GM12878 (cell line): ENCODE measurements around the gene TIRAP. TPM values are rescaled to one million over a fixed set of nuclear protein-coding genes. Genes with fewer than 3 reads are reported as not detected.

Experiments
- ATAC-seq: fragments of 200-7000 bp; cut with Tn5 transposase; 3 replicates; pipeline ENCODE4 v1.9.1; 2020; ENCODE audit warnings: mild to moderate bottlenecking, moderate library complexity
- BruUV-seq: library from RNA; stranded (reverse); fragments of 400-500 nt; replicated peaks from 2 replicates; lab custom pipeline; 2021; lab: Mats Ljungman, UMichigan
- CTCF ChIA-PET: fragments of 300-600 bp; sonication (Branson Sonifier 250); formaldehyde crosslinking; extraction: SDS; loops from one replicate; lab custom pipeline; 2021; ENCODE audit warnings: inconsistent platforms; lab: Yijun Ruan, JAX
- POLR2A ChIA-PET: fragments of 350-600 bp; formaldehyde crosslinking; extraction: SDS; loops from one replicate; lab custom pipeline; 2021; ENCODE audit warnings: inconsistent platforms; lab: Charles Lee
- RAD21 ChIA-PET: fragments of 300-600 bp; sonication (Branson Sonifier 250); formaldehyde crosslinking; loops from one replicate; lab custom pipeline; 2023; ENCODE audit warnings: antibody characterized with exemption; ENCODE audit not compliant: unreplicated experiment; lab: Charles Lee
- SMC1A ChIA-PET: fragments of 300-600 bp; sonication (Branson Sonifier 250); formaldehyde crosslinking; loops from one replicate; lab custom pipeline; 2023; ENCODE audit not compliant: unreplicated experiment, uncharacterized antibody; lab: Charles Lee
- DNase-seq: peaks from one replicate; pipeline ENCODE4 v3.0.0-alpha.2; 2011; ENCODE audit warnings: low read depth, low spot score
- FAIRE-seq: peaks from 3 replicates; lab custom pipeline; 2011; peaks lifted over from hg19 to GRCh38; lab: Jason Lieb, UNC
- H2AFZ ChIP-seq: 2 replicates; pipeline ENCODE4 v1.6.0; 2011; ENCODE audit warnings: low read depth, low read length, control low read depth; ENCODE audit not compliant: control insufficient read depth
- H3K27ac ChIP-seq: 2 replicates; pipeline ENCODE4 v1.5.1; 2011; ENCODE audit warnings: control low read depth; ENCODE audit not compliant: control insufficient read depth, insufficient read depth
- H3K27me3 ChIP-seq, 2 experiments: replicated peaks in 1 of 2; 2 replicates each; pipeline versions ENCODE4 v1.6.0 to v1.6.1; 2011; ENCODE audit warnings: low read length in 1 of 2; ENCODE audit not compliant: control insufficient read depth in 2 of 2, insufficient read depth in 2 of 2
- H3K36me3 ChIP-seq, 2 experiments: 2 replicates each; pipeline ENCODE4 v1.5.1; 2011; ENCODE audit warnings: low read length in 1 of 2; ENCODE audit not compliant: control insufficient read depth in 2 of 2, insufficient read depth in 2 of 2
- H3K4me1 ChIP-seq: 2 replicates; pipeline ENCODE4 v1.6.1; 2011; ENCODE audit warnings: mild to moderate bottlenecking, low read length, moderate library complexity, mixed read lengths; ENCODE audit not compliant: control insufficient read depth, insufficient read depth
- H3K4me2 ChIP-seq: 2 replicates; pipeline ENCODE4 v1.6.0; 2011; ENCODE audit warnings: control low read depth; ENCODE audit not compliant: control insufficient read depth, insufficient read depth
- H3K4me3 ChIP-seq: fragments of 200-600 bp; sonication (generic); 2 replicates; pipeline ENCODE4 v1.5.1; 2016
- H3K79me2 ChIP-seq: 2 replicates; pipeline ENCODE4 v1.6.0; 2011; ENCODE audit warnings: low read length; ENCODE audit not compliant: control insufficient read depth, insufficient read depth
- H3K9ac ChIP-seq: 2 replicates; pipeline ENCODE4 v1.8.0; 2011; ENCODE audit warnings: low read length, control low read depth, mixed read lengths; ENCODE audit not compliant: control insufficient read depth, insufficient read depth
- H3K9me3 ChIP-seq: replicated peaks from 3 replicates; pipeline ENCODE4 v1.5.1; 2011; ENCODE audit warnings: mild to moderate bottlenecking, low read length; ENCODE audit not compliant: control insufficient read depth, insufficient read depth
- H4K20me1 ChIP-seq: 2 replicates; pipeline ENCODE4 v1.6.0; 2011; ENCODE audit not compliant: control insufficient read depth, insufficient read depth
- CBFB ChIP-seq: IDR thresholded peaks from 2 replicates; pipeline ENCODE4 v1.6.1; 2016; ENCODE audit warnings: antibody characterized with exemption, low read depth
- CHD1 ChIP-seq: IDR thresholded peaks from 2 replicates; pipeline ENCODE4 v1.6.1; 2012; ENCODE audit warnings: low read depth, low read length, improper control_type of control experiment
- EZH2 ChIP-seq: IDR thresholded peaks from 2 replicates; pipeline ENCODE4 v1.6.1; 2012; ENCODE audit warnings: low read depth, mild to moderate bottlenecking, control low read depth, inconsistent platforms, low read length, borderline replicate concordance; ENCODE audit not compliant: control insufficient read depth
- MXI1 ChIP-seq: fragments of 150-350 bp; IDR thresholded peaks from 2 replicates; pipeline ENCODE4 v1.6.1; 2011; ENCODE audit warnings: low read depth, mild to moderate bottlenecking, inconsistent platforms, low read length, improper control_type of control experiment
- POLR2A ChIP-seq: IDR thresholded peaks from 2 replicates; pipeline ENCODE4 v1.6.1; 2011; ENCODE audit warnings: low read depth, mild to moderate bottlenecking, low read length
- SMAD1 ChIP-seq: fragments of 450-650 bp; IDR thresholded peaks from 2 replicates; pipeline ENCODE4 v1.6.1; 2018; ENCODE audit warnings: mild to moderate bottlenecking, low read depth; ENCODE audit not compliant: partially characterized antibody
- SPI1 ChIP-seq: IDR thresholded peaks from 2 replicates; pipeline ENCODE4 v1.6.1; 2011; ENCODE audit warnings: low read depth, mild to moderate bottlenecking, low read length, moderate library complexity, borderline replicate concordance; ENCODE audit not compliant: insufficient read depth
- TCF12 ChIP-seq: IDR thresholded peaks from 2 replicates; pipeline ENCODE4 v1.6.1; 2011; ENCODE audit warnings: low read depth, mild to moderate bottlenecking, low read length
- WGBS: methylation state at CpG from one replicate; pipeline ENCODE4 v1.1.6; 2016; ENCODE audit warnings: low lambda C conversion rate; ENCODE audit not compliant: insufficient replicate concordance, insufficient coverage; ENCODE audit errors: missing lambda C conversion rate; 5-methylcytosine and 5-hydroxymethylcytosine counted together
- in situ Hi-C: fragments of 300-500 bp; cut with MboI; formaldehyde crosslinking; loops from 9 replicates; pipeline ENCODE4 v1.14.3; 2018; ENCODE audit warnings: mixed read lengths
- intact Hi-C: fragments of 100-400 bp; cut with micrococcal nuclease; formaldehyde crosslinking; loops from one replicate; pipeline ENCODE4 v1.14.2; 2022; ENCODE audit not compliant: unreplicated experiment
- polyA plus RNA-seq, 11 experiments: library from polyadenylated mRNA; depleted of rRNA in 4 of 11; unstranded in 6 of 11; stranded (reverse) in 5 of 11; fragments of >200 nt; fragmentation: Nextera tagmentation in 4 of 11; fragmentation: Illumina TruSeq in 1 of 11; extraction: Ambion mirVana in 4 of 11; extraction: Trizol in 1 of 11; gene quantifications; 1 replicate in 1 of 11; 2 replicates in 10 of 11; pipeline versions ENCODE4 v1.2.1 to v1.2.3, GENCODE V29; 2011 to 2016; ENCODE audit warnings: inconsistent platforms in 2 of 11, missing spikeins in 2 of 11, low read depth in 1 of 11
- total RNA-seq, 4 experiments: library from RNA; depleted of rRNA in 3 of 4; stranded (reverse); fragments of >200 nt in 3 of 4; fragmentation: Illumina TruSeq in 1 of 4; extraction: Trizol in 1 of 4; gene quantifications; 2 replicates each; pipeline versions ENCODE4 v1.2.1 to v1.2.3, GENCODE V29; 2013 to 2021
- TF ChIP-seq, protein P1 (sequence below): fragments of 450-650 bp; IDR thresholded peaks from 2 replicates; pipeline ENCODE4 v1.6.1; 2017; ENCODE audit warnings: low read depth, mild to moderate bottlenecking, moderate library complexity

Gene TIRAP
- total and polyA plus RNA-seq, 10 of the 15 experiments (the other 5 are each of a cell fraction or from before 2014, with no cell fraction given), result 0.76 to 9.9 (median 4.7) TPM

DNA sequence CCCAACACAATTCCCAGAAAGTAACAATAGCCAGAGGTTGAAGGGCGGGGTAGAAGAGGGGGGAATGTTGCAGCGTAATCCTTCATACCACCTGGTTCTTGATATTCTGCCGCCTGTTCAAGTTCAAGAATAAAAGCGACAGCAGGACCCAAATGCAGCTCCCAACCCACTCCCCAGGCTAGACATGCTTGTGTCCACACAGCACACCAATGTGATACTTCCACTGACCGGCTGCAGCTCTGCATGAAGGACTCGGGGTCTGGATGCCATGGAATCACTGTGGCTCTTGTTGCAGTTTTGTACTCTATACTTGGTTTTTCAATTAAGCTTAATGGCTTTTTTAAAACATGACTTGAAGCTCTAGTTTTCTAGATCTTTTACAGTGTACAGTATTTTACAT, 20.7 kb upstream of the TIRAP start:
- SMC1A ChIA-PET, result interaction anchor here (0.5 to 1.6 kb wide), 6 partner anchors 8 to 949 kb away, joined by 3 to 4 read pairs (median 3); partner anchors contain the start of gene TIRAP
- BruUV-seq, result no TSS peak
- no peak overlapping the region for H3K9ac ChIP-seq
- no peaks in the 10 kb centered on the region for H3K4me1 ChIP-seq
- POLR2A ChIA-PET, result interaction anchor here (1.1 kb wide), 1 partner anchor 37 kb away, joined by 7 read pairs; no protein-coding TSS in a partner anchor
- in situ Hi-C loops, result no loop called here
- no peak for FAIRE-seq
- ATAC-seq, result no peak
- DNase-seq, result no peak
- RAD21 ChIA-PET, result no interaction called here
- no peak overlapping the region for H3K27ac ChIP-seq
- peaks cover 8% of the 10 kb centered on the region for H3K79me2 ChIP-seq
- peak; percentile 70 for TF ChIP-seq POLR2A
- no peak for TF ChIP-seq TCF12
- TF ChIP-seq EZH2, result no peak
- TF ChIP-seq, protein P1, sequence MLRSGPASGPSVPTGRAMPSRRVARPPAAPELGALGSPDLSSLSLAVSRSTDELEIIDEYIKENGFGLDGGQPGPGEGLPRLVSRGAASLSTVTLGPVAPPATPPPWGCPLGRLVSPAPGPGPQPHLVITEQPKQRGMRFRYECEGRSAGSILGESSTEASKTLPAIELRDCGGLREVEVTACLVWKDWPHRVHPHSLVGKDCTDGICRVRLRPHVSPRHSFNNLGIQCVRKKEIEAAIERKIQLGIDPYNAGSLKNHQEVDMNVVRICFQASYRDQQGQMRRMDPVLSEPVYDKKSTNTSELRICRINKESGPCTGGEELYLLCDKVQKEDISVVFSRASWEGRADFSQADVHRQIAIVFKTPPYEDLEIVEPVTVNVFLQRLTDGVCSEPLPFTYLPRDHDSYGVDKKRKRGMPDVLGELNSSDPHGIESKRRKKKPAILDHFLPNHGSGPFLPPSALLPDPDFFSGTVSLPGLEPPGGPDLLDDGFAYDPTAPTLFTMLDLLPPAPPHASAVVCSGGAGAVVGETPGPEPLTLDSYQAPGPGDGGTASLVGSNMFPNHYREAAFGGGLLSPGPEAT, result no peak
- TF ChIP-seq SMAD1, result no peak
- no peak for TF ChIP-seq CBFB
- TF ChIP-seq MXI1, result no peak
- no peak for TF ChIP-seq SPI1
- TF ChIP-seq CHD1, result no peak
- TF ChIP-seq, all 136 proteins: peak for 1
- Histone ChIP-seq H3K4me3 (no peak overlapping the region), H2AFZ (no peak overlapping the region), H3K4me2 (no peak overlapping the region), H3K36me3 (peaks cover 29 to 59% of the 10 kb centered on the region in 2 experiments), H4K20me1 (no peaks in the 10 kb centered on the region; the same call in 1 of the 2 replicates), H3K9me3 (no peaks in the 10 kb centered on the region), H3K27me3 (no peaks in the 10 kb centered on the region)
- CTCF ChIA-PET, result interaction anchor here (0.9 to 1.6 kb wide), 3 partner anchors 31 to 219 kb away, joined by 3 to 4 read pairs (median 4); no protein-coding TSS in a partner anchor
- intact Hi-C loops, result no loop called here
- WGBS, result 87% methylated on average over 6 of the region's 6 CpGs
